Testis (tissue), 3 donors: Measurements from ENCODE around the gene ABCC10. TPM values are rescaled to one million over a fixed set of nuclear protein-coding genes. Genes with fewer than 3 reads are reported as not detected.

Experiments
- DNase-seq: peaks from one replicate; pipeline ENCODE4 v3.0.0-alpha.2; 2019
- H3K27ac ChIP-seq, 2 donors: fragments of 200-600 bp; sonication (generic); one replicate each; pipeline ENCODE4 v1.5.1; 2019
- H3K27me3 ChIP-seq: fragments of 200-600 bp; sonication (generic); one replicate; pipeline ENCODE4 v1.5.1; 2019
- H3K36me3 ChIP-seq: fragments of 200-600 bp; sonication (generic); one replicate; pipeline ENCODE4 v1.5.1; 2017; ENCODE audit warnings: low read depth; ENCODE audit errors: missing control alignments
- H3K4me1 ChIP-seq: fragments of 200-600 bp; sonication (generic); one replicate; pipeline ENCODE4 v1.5.1; 2019
- H3K4me3 ChIP-seq, 2 donors: fragments of 200-600 bp; sonication (generic); one replicate each; pipeline ENCODE4 v1.5.1; 2017 to 2019
- H3K9me3 ChIP-seq: fragments of 200-600 bp; sonication (generic); one replicate; pipeline ENCODE4 v1.5.1; 2017
- POLR2A ChIP-seq: fragments of 450-650 bp; IDR thresholded peaks from one replicate; pipeline ENCODE4 v1.6.1; 2017; ENCODE audit warnings: antibody characterized with exemption, mild to moderate bottlenecking, moderate library complexity
- WGBS, 2 donors: methylation state at CpG; one replicate each; pipeline ENCODE4 v1.1.5; 2018; 5-methylcytosine and 5-hydroxymethylcytosine counted together
- intact Hi-C: fragments of 100-400 bp; cut with DNase I; formaldehyde crosslinking; loops from one replicate; pipeline ENCODE4 v1.15.1; 2023; ENCODE audit warnings: low total_unique reads
- polyA plus RNA-seq: library from polyadenylated mRNA; stranded (reverse); fragments of 350-450 nt; fragmentation: Illumina TruSeq; extraction: RNeasy Lipid Tissue Mini Kit (QIAGEN cat#74804); gene quantifications from one replicate; pipeline ENCODE4 v1.2.3, GENCODE V29; 2014; ENCODE audit warnings: low read depth, low replicate concordance; ENCODE audit not compliant: insufficient read depth
- total RNA-seq, 2 donors: library from RNA; depleted of rRNA; stranded (reverse); fragments of >200 nt; gene quantifications; one replicate each; pipeline ENCODE4 v1.2.3, GENCODE V29; 2016
- TF ChIP-seq, protein P1 (sequence below), 3 experiments: fragments of 450-650 bp in 2 of 3; fragments of 200-600 bp in 1 of 3; sonication (generic) in 1 of 3; IDR thresholded peaks; one replicate each; pipeline ENCODE4 v1.5.1; 2016 to 2019; ENCODE audit warnings: antibody characterized with exemption in 3 of 3, mild to moderate bottlenecking in 2 of 3, moderate library complexity in 1 of 3

ABCC10 gene
- total and polyA plus RNA-seq, 3 donors from 2014 or later, result 21.0 to 34.0 (median 29.2) TPM

- Histone ChIP-seq H3K36me3 (no peaks in the 10 kb centered on the region), H3K4me3 (no peak overlapping the region), H3K27me3 (no peaks in the 10 kb centered on the region), H3K4me1 (no peaks in the 10 kb centered on the region), H3K9me3 (no peaks in the 10 kb centered on the region), H3K27ac (no peak overlapping the region)
- no peak for DNase-seq
- intact Hi-C loops, result no loop called here
- WGBS, 2 donors, result 88 to 91% methylated on average over 16 of the region's 16 CpGs
- TF ChIP-seq, protein P1, sequence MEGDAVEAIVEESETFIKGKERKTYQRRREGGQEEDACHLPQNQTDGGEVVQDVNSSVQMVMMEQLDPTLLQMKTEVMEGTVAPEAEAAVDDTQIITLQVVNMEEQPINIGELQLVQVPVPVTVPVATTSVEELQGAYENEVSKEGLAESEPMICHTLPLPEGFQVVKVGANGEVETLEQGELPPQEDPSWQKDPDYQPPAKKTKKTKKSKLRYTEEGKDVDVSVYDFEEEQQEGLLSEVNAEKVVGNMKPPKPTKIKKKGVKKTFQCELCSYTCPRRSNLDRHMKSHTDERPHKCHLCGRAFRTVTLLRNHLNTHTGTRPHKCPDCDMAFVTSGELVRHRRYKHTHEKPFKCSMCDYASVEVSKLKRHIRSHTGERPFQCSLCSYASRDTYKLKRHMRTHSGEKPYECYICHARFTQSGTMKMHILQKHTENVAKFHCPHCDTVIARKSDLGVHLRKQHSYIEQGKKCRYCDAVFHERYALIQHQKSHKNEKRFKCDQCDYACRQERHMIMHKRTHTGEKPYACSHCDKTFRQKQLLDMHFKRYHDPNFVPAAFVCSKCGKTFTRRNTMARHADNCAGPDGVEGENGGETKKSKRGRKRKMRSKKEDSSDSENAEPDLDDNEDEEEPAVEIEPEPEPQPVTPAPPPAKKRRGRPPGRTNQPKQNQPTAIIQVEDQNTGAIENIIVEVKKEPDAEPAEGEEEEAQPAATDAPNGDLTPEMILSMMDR (IDR thresholded peaks at IDR 0.05), result no peak
- TF ChIP-seq POLR2A, result no peak
Measured at GRCh38 chr6:43445576-43445975, 18.2 kb downstream of the ABCC10 start.

GRCh38 chr6:43447604-43448003 is 20.3 kb downstream of the ABCC10 start:
- H3K9me3 ChIP-seq, result no peaks in the 10 kb centered on the region
- H3K27me3 ChIP-seq, result no peaks in the 10 kb centered on the region
- no peak for DNase-seq
- no peak overlapping the region for H3K4me3 ChIP-seq
- intact Hi-C loops, result no loop called here
- H3K36me3 ChIP-seq, result no peaks in the 10 kb centered on the region
- TF ChIP-seq, protein P1 (IDR thresholded peaks at IDR 0.05), result no peak
- no peak for TF ChIP-seq POLR2A
- H3K27ac ChIP-seq, result no peak overlapping the region
- 94 to 96% methylated on average over 16 of the region's 16 CpGs for whole genome bisulfite sequencing, 2 donors
- no peaks in the 10 kb centered on the region for H3K4me1 ChIP-seq

DNA sequence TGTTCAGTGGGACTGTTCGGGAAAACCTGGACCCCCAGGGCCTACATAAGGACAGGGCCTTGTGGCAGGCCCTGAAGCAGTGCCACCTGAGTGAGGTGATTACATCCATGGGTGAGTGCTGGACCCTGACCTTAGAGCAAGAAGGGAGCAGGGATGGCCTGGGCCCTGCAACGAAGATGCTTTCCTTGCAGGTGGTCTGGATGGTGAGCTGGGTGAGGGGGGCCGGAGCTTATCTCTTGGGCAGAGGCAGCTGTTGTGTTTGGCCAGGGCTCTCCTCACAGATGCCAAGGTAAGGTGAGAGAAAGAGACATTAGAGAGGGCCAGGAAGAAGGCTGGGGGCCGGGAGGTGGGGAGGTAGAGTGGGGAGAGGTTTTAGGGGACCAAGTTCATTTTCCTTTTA is 21.6 kb downstream of the ABCC10 start:
- Histone ChIP-seq H3K4me3 (no peak overlapping the region), H3K9me3 (no peaks in the 10 kb centered on the region), H3K27me3 (no peaks in the 10 kb centered on the region), H3K4me1 (no peaks in the 10 kb centered on the region), H3K27ac (no peak overlapping the region), H3K36me3 (no peaks in the 10 kb centered on the region)
- intact Hi-C loops, result no loop called here
- 82 to 88% methylated on average over 4 of the region's 4 CpGs for WGBS, 2 donors
- TF ChIP-seq, protein P1 (IDR thresholded peaks at IDR 0.05), result no peak
- TF ChIP-seq POLR2A, result no peak
- DNase-seq, result no peak

GRCh38 chr6:43450699-43451131 is 23.4 kb downstream of the ABCC10 start:
- intact Hi-C loops, result loop anchor here (10.0 kb wide), 1 partner anchor 54 kb away; no protein-coding TSS in a partner anchor
- no peak for TF ChIP-seq POLR2A
- TF ChIP-seq, protein P1 (IDR thresholded peaks at IDR 0.05), result no peak
- Histone ChIP-seq H3K27me3 (no peaks in the 10 kb centered on the region), H3K36me3 (no peaks in the 10 kb centered on the region), H3K27ac (no peak overlapping the region), H3K4me1 (no peaks in the 10 kb centered on the region), H3K9me3 (no peaks in the 10 kb centered on the region), H3K4me3 (no peak overlapping the region)
- DNase-seq, result no peak
- WGBS, 2 donors, result 91 to 93% methylated on average over 9 to 13 of the region's 13 CpGs

DNA sequence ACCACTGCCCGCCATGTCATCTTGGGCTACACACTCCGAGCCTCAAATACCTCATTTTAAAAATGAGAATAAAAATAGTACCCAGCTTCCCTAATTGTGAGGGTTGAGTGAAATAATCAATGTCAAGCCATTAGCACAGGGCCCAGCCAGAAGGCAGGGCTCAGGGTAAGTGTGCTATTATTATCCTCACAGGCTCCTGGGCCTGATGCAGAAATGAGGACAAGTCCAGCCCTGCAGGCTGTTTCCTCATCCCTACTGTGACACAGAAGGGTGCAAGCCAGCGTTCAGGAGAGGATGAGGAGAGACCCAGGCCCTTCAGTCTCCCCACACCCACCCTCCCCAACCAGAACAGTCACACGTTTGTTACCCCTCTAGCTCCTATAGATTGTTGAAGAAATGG is 24.0 kb downstream of the ABCC10 start:
- WGBS, 2 donors, result 82 to 90% methylated on average over 3 to 4 of the region's 4 CpGs
- no peaks in the 10 kb centered on the region for H3K27me3 ChIP-seq

More for the DNA sequence above, 24.0 kb downstream of the ABCC10 start:
- H3K4me1 ChIP-seq, result no peaks in the 10 kb centered on the region
- H3K27ac ChIP-seq, result no peak overlapping the region
- no peaks in the 10 kb centered on the region for H3K9me3 ChIP-seq
- no peak for DNase-seq
- no peaks in the 10 kb centered on the region for H3K36me3 ChIP-seq
- no peak overlapping the region for H3K4me3 ChIP-seq
- TF ChIP-seq POLR2A, result no peak
- TF ChIP-seq, protein P1 (IDR thresholded peaks at IDR 0.05), result no peak
- intact Hi-C loops, result loop anchor here (10.0 kb wide), 1 partner anchor 53 kb away; no protein-coding TSS in a partner anchor
